GM12878 (cell line): Measurements from ENCODE around the gene DNAJC5. TPM values are rescaled to one million over a fixed set of nuclear protein-coding genes. Genes with fewer than 3 reads are reported as not detected.

Source experiments
- ATAC-seq: fragments of 200-7000 bp; cut with Tn5 transposase; 3 replicates; pipeline ENCODE4 v1.9.1; 2020; ENCODE audit warnings: mild to moderate bottlenecking, moderate library complexity
- BruUV-seq: library from RNA; stranded (reverse); fragments of 400-500 nt; replicated peaks from 2 replicates; lab custom pipeline; 2021; lab: Mats Ljungman, UMichigan
- CTCF ChIA-PET: fragments of 300-600 bp; sonication (Branson Sonifier 250); formaldehyde crosslinking; extraction: SDS; loops from one replicate; lab custom pipeline; 2021; ENCODE audit warnings: inconsistent platforms; lab: Yijun Ruan, JAX
- POLR2A ChIA-PET: fragments of 350-600 bp; formaldehyde crosslinking; extraction: SDS; loops from one replicate; lab custom pipeline; 2021; ENCODE audit warnings: inconsistent platforms; lab: Charles Lee
- RAD21 ChIA-PET: fragments of 300-600 bp; sonication (Branson Sonifier 250); formaldehyde crosslinking; loops from one replicate; lab custom pipeline; 2023; ENCODE audit warnings: antibody characterized with exemption; ENCODE audit not compliant: unreplicated experiment; lab: Charles Lee
- SMC1A ChIA-PET: fragments of 300-600 bp; sonication (Branson Sonifier 250); formaldehyde crosslinking; loops from one replicate; lab custom pipeline; 2023; ENCODE audit not compliant: unreplicated experiment, uncharacterized antibody; lab: Charles Lee
- DNase-seq: peaks from one replicate; pipeline ENCODE4 v3.0.0-alpha.2; 2011; ENCODE audit warnings: low read depth, low spot score
- FAIRE-seq: peaks from 3 replicates; lab custom pipeline; 2011; peaks lifted over from hg19 to GRCh38; lab: Jason Lieb, UNC
- H2AFZ ChIP-seq: 2 replicates; pipeline ENCODE4 v1.6.0; 2011; ENCODE audit warnings: low read depth, low read length, control low read depth; ENCODE audit not compliant: control insufficient read depth
- H3K27ac ChIP-seq: 2 replicates; pipeline ENCODE4 v1.5.1; 2011; ENCODE audit warnings: control low read depth; ENCODE audit not compliant: control insufficient read depth, insufficient read depth
- H3K27me3 ChIP-seq, 2 experiments: replicated peaks in 1 of 2; 2 replicates each; pipeline versions ENCODE4 v1.6.0 to v1.6.1; 2011; ENCODE audit warnings: low read length in 1 of 2; ENCODE audit not compliant: control insufficient read depth in 2 of 2, insufficient read depth in 2 of 2
- H3K36me3 ChIP-seq, 2 experiments: 2 replicates each; pipeline ENCODE4 v1.5.1; 2011; ENCODE audit warnings: low read length in 1 of 2; ENCODE audit not compliant: control insufficient read depth in 2 of 2, insufficient read depth in 2 of 2
- H3K4me1 ChIP-seq: 2 replicates; pipeline ENCODE4 v1.6.1; 2011; ENCODE audit warnings: mild to moderate bottlenecking, low read length, moderate library complexity, mixed read lengths; ENCODE audit not compliant: control insufficient read depth, insufficient read depth
- H3K4me2 ChIP-seq: 2 replicates; pipeline ENCODE4 v1.6.0; 2011; ENCODE audit warnings: control low read depth; ENCODE audit not compliant: control insufficient read depth, insufficient read depth
- H3K4me3 ChIP-seq: fragments of 200-600 bp; sonication (generic); 2 replicates; pipeline ENCODE4 v1.5.1; 2016
- H3K79me2 ChIP-seq: 2 replicates; pipeline ENCODE4 v1.6.0; 2011; ENCODE audit warnings: low read length; ENCODE audit not compliant: control insufficient read depth, insufficient read depth
- H3K9ac ChIP-seq: 2 replicates; pipeline ENCODE4 v1.8.0; 2011; ENCODE audit warnings: low read length, control low read depth, mixed read lengths; ENCODE audit not compliant: control insufficient read depth, insufficient read depth
- H3K9me3 ChIP-seq: replicated peaks from 3 replicates; pipeline ENCODE4 v1.5.1; 2011; ENCODE audit warnings: mild to moderate bottlenecking, low read length; ENCODE audit not compliant: control insufficient read depth, insufficient read depth
- H4K20me1 ChIP-seq: 2 replicates; pipeline ENCODE4 v1.6.0; 2011; ENCODE audit not compliant: control insufficient read depth, insufficient read depth
- IKZF2 ChIP-seq, 2 experiments: fragments of 450-650 bp; IDR thresholded peaks; 2 replicates each; pipeline ENCODE4 v1.6.1; 2017; ENCODE audit warnings: mild to moderate bottlenecking in 2 of 2, moderate library complexity in 2 of 2
- NBN ChIP-seq: fragments of 450-650 bp; IDR thresholded peaks from 2 replicates; pipeline ENCODE4 v1.6.1; 2016
- NFYB ChIP-seq: IDR thresholded peaks from 2 replicates; pipeline ENCODE4 v1.6.1; 2011; ENCODE audit warnings: low read depth, mild to moderate bottlenecking, low read length, improper control_type of control experiment, moderate library complexity; ENCODE audit not compliant: insufficient read depth
- SMAD1 ChIP-seq: fragments of 450-650 bp; IDR thresholded peaks from 2 replicates; pipeline ENCODE4 v1.6.1; 2018; ENCODE audit warnings: mild to moderate bottlenecking, low read depth; ENCODE audit not compliant: partially characterized antibody
- SMARCA5 ChIP-seq: fragments of 450-650 bp; IDR thresholded peaks from 2 replicates; pipeline ENCODE4 v1.6.1; 2017; ENCODE audit warnings: mild to moderate bottlenecking
- WGBS: methylation state at CpG from one replicate; pipeline ENCODE4 v1.1.6; 2016; ENCODE audit warnings: low lambda C conversion rate; ENCODE audit not compliant: insufficient replicate concordance, insufficient coverage; ENCODE audit errors: missing lambda C conversion rate; 5-methylcytosine and 5-hydroxymethylcytosine counted together
- in situ Hi-C: fragments of 300-500 bp; cut with MboI; formaldehyde crosslinking; loops from 9 replicates; pipeline ENCODE4 v1.14.3; 2018; ENCODE audit warnings: mixed read lengths
- intact Hi-C: fragments of 100-400 bp; cut with micrococcal nuclease; formaldehyde crosslinking; loops from one replicate; pipeline ENCODE4 v1.14.2; 2022; ENCODE audit not compliant: unreplicated experiment
- polyA plus RNA-seq, 11 experiments: library from polyadenylated mRNA; depleted of rRNA in 4 of 11; unstranded in 6 of 11; stranded (reverse) in 5 of 11; fragments of >200 nt; fragmentation: Nextera tagmentation in 4 of 11; fragmentation: Illumina TruSeq in 1 of 11; extraction: Ambion mirVana in 4 of 11; extraction: Trizol in 1 of 11; gene quantifications; 1 replicate in 1 of 11; 2 replicates in 10 of 11; pipeline versions ENCODE4 v1.2.1 to v1.2.3, GENCODE V29; 2011 to 2016; ENCODE audit warnings: inconsistent platforms in 2 of 11, missing spikeins in 2 of 11, low read depth in 1 of 11
- total RNA-seq, 4 experiments: library from RNA; depleted of rRNA in 3 of 4; stranded (reverse); fragments of >200 nt in 3 of 4; fragmentation: Illumina TruSeq in 1 of 4; extraction: Trizol in 1 of 4; gene quantifications; 2 replicates each; pipeline versions ENCODE4 v1.2.1 to v1.2.3, GENCODE V29; 2013 to 2021
- TF ChIP-seq, protein P1 (sequence below): IDR thresholded peaks from 2 replicates; pipeline ENCODE4 v1.6.1; 2012; ENCODE audit warnings: low read depth, low read length, improper control_type of control experiment
- TF ChIP-seq, protein P2 (sequence below): fragments of 450-650 bp; formaldehyde crosslinking; IDR thresholded peaks from 2 replicates; pipeline ENCODE4 v1.4.0; 2020; ENCODE audit warnings: mild to moderate bottlenecking, moderate library complexity

DNAJC5 gene
- total and polyA plus RNA-seq, 10 of the 15 experiments (the other 5 are each of a cell fraction or from before 2014, with no cell fraction given) = 0.69 to 36.8 (median 17.0) TPM

DNA sequence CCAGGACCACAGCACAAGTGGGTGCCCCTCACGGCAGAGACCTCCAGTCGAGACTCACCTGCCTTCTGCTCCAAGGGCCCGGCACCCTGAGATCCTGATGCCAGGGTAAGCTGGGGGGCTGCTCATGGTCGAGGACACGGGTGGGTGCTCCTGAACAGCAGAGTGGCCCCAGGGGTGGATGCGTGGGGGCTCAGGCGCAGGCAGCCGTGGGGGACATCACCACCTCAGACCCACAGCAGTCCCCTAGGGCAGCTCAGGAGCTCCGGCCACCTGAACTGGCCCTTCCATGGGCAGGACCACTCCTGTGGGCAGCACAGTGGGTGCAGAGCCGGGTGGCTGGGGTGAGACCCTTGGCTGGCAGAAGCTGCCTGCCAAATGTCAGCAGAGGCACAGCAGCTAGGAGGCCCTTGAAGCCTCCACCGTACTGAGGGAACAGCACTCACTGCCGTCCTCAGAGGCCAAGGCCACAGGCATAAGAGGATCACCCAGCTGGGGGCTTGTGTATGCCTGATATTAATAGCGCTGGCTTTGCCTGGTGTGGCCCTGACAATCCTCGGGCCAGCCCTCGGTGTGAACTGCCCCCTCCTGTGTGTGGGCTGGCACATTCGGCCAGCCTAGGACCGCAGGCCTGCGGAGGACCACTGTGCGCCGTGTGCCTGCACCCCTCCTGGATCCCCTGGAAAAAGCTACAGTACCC lies 55.9 kb downstream of the DNAJC5 start:
- H3K4me2 ChIP-seq = no peak overlapping the region
- peaks cover 52% of the 10 kb centered on the region for H3K79me2 ChIP-seq
- H3K4me3 ChIP-seq = no peak overlapping the region
- SMC1A ChIA-PET = interaction anchor here (0.6 kb wide), 1 partner anchor 225 kb away, joined by 3 read pairs; no protein-coding TSS in a partner anchor
- POLR2A ChIA-PET = no interaction called here
- no peaks in the 10 kb centered on the region for H3K9me3 ChIP-seq
- peaks cover 7% of the 10 kb centered on the region for H4K20me1 ChIP-seq
- WGBS = 82% methylated on average over 20 of the region's 20 CpGs
- ATAC-seq (no peak), DNase-seq (no peak), FAIRE-seq (no peak)
- no peaks in the 10 kb centered on the region for H3K27me3 ChIP-seq
- TF ChIP-seq IKZF2 (IDR thresholded peaks at IDR 0.05) = no peak
- H3K27ac ChIP-seq = no peak overlapping the region
- RAD21 ChIA-PET = no interaction called here
- H3K9ac ChIP-seq = no peak overlapping the region
- CTCF ChIA-PET = interaction anchor here (0.9 kb wide), 1 partner anchor 106 kb away, joined by 3 read pairs; no protein-coding TSS in a partner anchor
- peaks cover 28% of the 10 kb centered on the region for H3K4me1 ChIP-seq
- no peak overlapping the region for H2AFZ ChIP-seq
- intact Hi-C loops = no loop called here
- in situ Hi-C loops = no loop called here
- no TSS peak for BruUV-seq
- H3K36me3 ChIP-seq = no peaks in the 10 kb centered on the region; a peak in 2 of 4 replicates

GRCh38 chr20:63951398-63952209 lies 56.7 kb downstream of the DNAJC5 start:
- Histone ChIP-seq H3K36me3 (no peaks in the 10 kb centered on the region; a peak in 2 of 4 replicates), H3K9me3 (no peaks in the 10 kb centered on the region), H3K27me3 (no peaks in the 10 kb centered on the region), H4K20me1 (peaks cover 7% of the 10 kb centered on the region), H2AFZ (no peak overlapping the region), H3K9ac (no peak overlapping the region), H3K79me2 (peaks cover 55% of the 10 kb centered on the region), H3K4me1 (peaks cover 28% of the 10 kb centered on the region), H3K4me3 (no peak overlapping the region), H3K27ac (no peak overlapping the region), H3K4me2 (peak overlapping the region; percentile 44)
- DNase-seq (no peak), FAIRE-seq (no peak), ATAC-seq (peak; percentile 4; the same call in 1 of the 3 replicates)
- ChIA-PET SMC1A (no interaction called here), RAD21 (no interaction called here), CTCF (no interaction called here), POLR2A (interaction anchor here (0.5 kb wide), 1 partner anchor 298 kb away, joined by 3 read pairs; the partner anchor contains the start of gene STMN3)
- in situ Hi-C loops (no loop called here), intact Hi-C loops (no loop called here)
- BruUV-seq = no TSS peak
- WGBS = 32% methylated on average over 17 of the region's 17 CpGs
- TF ChIP-seq, protein P1, sequence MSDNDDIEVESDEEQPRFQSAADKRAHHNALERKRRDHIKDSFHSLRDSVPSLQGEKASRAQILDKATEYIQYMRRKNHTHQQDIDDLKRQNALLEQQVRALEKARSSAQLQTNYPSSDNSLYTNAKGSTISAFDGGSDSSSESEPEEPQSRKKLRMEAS = no peak
- TF ChIP-seq, protein P2, sequence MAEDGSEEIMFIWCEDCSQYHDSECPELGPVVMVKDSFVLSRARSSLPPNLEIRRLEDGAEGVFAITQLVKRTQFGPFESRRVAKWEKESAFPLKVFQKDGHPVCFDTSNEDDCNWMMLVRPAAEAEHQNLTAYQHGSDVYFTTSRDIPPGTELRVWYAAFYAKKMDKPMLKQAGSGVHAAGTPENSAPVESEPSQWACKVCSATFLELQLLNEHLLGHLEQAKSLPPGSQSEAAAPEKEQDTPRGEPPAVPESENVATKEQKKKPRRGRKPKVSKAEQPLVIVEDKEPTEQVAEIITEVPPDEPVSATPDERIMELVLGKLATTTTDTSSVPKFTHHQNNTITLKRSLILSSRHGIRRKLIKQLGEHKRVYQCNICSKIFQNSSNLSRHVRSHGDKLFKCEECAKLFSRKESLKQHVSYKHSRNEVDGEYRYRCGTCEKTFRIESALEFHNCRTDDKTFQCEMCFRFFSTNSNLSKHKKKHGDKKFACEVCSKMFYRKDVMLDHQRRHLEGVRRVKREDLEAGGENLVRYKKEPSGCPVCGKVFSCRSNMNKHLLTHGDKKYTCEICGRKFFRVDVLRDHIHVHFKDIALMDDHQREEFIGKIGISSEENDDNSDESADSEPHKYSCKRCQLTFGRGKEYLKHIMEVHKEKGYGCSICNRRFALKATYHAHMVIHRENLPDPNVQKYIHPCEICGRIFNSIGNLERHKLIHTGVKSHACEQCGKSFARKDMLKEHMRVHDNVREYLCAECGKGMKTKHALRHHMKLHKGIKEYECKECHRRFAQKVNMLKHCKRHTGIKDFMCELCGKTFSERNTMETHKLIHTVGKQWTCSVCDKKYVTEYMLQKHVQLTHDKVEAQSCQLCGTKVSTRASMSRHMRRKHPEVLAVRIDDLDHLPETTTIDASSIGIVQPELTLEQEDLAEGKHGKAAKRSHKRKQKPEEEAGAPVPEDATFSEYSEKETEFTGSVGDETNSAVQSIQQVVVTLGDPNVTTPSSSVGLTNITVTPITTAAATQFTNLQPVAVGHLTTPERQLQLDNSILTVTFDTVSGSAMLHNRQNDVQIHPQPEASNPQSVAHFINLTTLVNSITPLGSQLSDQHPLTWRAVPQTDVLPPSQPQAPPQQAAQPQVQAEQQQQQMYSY (CRISPR knock-in tag) = no peak
- TF ChIP-seq NFYB = no peak
- no peak for TF ChIP-seq NBN
- TF ChIP-seq SMAD1 = no peak
- no peak for TF ChIP-seq SMARCA5
